ENCODE measurements around the gene TEX14.
"Not testable (repeated sequence)": the region's sequence is repeated elsewhere in the genome, so short reads cannot be mapped to it uniquely, and the experiment has no call there.

The TEX14 gene

GRCh38 chr17:58565389-58566311 lies 126.2 kb downstream of the TEX14 start:
- DNase-seq (ENCODE audit: low spot score), result no peak

GRCh38 chr17:58564971-58565370 lies 126.9 kb downstream of the TEX14 start:
- DNase-seq (ENCODE audit: low spot score), result no peak

- DNase-seq (ENCODE audit: low spot score), result no peak
These were observed 127.6 kb downstream of the TEX14 start for GRCh38 chr17:58564243-58564642.

- no peak for DNase-seq (ENCODE audit: low spot score)
These were observed 131.3 kb downstream of the TEX14 start for GRCh38 chr17:58560511-58560910.

GRCh38 chr17:58557981-58558380 lies 133.9 kb downstream of the TEX14 start:
- no peak for DNase-seq (ENCODE audit: low spot score)

- no peak for DNase-seq (ENCODE audit: low spot score)
These were observed 135.0 kb downstream of the TEX14 start for GRCh38 chr17:58556833-58557250.

- not testable (repeated sequence) for DNase-seq (ENCODE audit: low spot score)
These were observed 136.7 kb downstream of the TEX14 start for GRCh38 chr17:58555109-58555508.

GRCh38 chr17:58541249-58541648 lies 150.6 kb downstream of the TEX14 start:
- DNase-seq (ENCODE audit: low spot score), result no peak

- no peak for DNase-seq (ENCODE audit: low spot score)
These were observed 152.1 kb downstream of the TEX14 start for GRCh38 chr17:58539698-58540097.

- no peak for DNase-seq (ENCODE audit: low spot score)
These were observed 152.9 kb downstream of the TEX14 start for GRCh38 chr17:58538811-58539409.

GRCh38 chr17:58537266-58537665 lies 154.6 kb downstream of the TEX14 start:
- DNase-seq (ENCODE audit: low spot score), result no peak

GRCh38 chr17:58536542-58536941 lies 155.3 kb downstream of the TEX14 start:
- DNase-seq (ENCODE audit: low spot score), result no peak

GRCh38 chr17:58535431-58535830 lies 156.4 kb downstream of the TEX14 start:
- no peak for DNase-seq (ENCODE audit: low spot score)

GRCh38 chr17:58534901-58535421 lies 156.9 kb downstream of the TEX14 start:
- no peak for DNase-seq (ENCODE audit: low spot score)

- DNase-seq (ENCODE audit: low spot score), result no peak
These were observed 157.5 kb downstream of the TEX14 start for GRCh38 chr17:58534331-58534730.

- no peak for DNase-seq (ENCODE audit: low spot score)
These were observed 158.1 kb downstream of the TEX14 start for GRCh38 chr17:58533616-58534188.

- no peak for DNase-seq (ENCODE audit: low spot score)
These were observed 159.3 kb downstream of the TEX14 start for GRCh38 chr17:58532555-58532951.

GRCh38 chr17:58531661-58532554 lies 159.9 kb downstream of the TEX14 start:
- peak; percentile 42 for DNase-seq (ENCODE audit: low spot score)

- DNase-seq (ENCODE audit: low spot score), result no peak
These were observed 160.7 kb downstream of the TEX14 start for GRCh38 chr17:58531122-58531521.

- no peak for DNase-seq (ENCODE audit: low spot score)
These were observed 161.2 kb downstream of the TEX14 start for GRCh38 chr17:58530655-58531054.

GRCh38 chr17:58529275-58529674 lies 162.6 kb downstream of the TEX14 start:
- no peak for DNase-seq (ENCODE audit: low spot score)

- no peak for DNase-seq (ENCODE audit: low spot score)
These were observed 163.4 kb downstream of the TEX14 start for GRCh38 chr17:58528443-58528842.

Data from hematopoietic multipotent progenitor cell treated with erythropoietin and hydrocortisone succinate and interleukin-3 and kit ligand, for 15 days (in vitro differentiated cells).